Ishikawa (cell line): Measurements from ENCODE around the gene GZF1.

Experiments used
- CEBPB ChIP-seq: IDR thresholded peaks from 2 replicates; pipeline ENCODE4 v1.6.1; 2012
- CREB1 ChIP-seq: IDR thresholded peaks from 2 replicates; pipeline ENCODE4 v1.6.1; 2012; ENCODE audit warnings: low read depth
- EGR1 ChIP-seq: IDR thresholded peaks from 2 replicates; pipeline ENCODE4 v1.6.1; 2012
- EP300 ChIP-seq: IDR thresholded peaks from 2 replicates; pipeline ENCODE4 v1.6.1; 2012; ENCODE audit warnings: borderline replicate concordance
- FOXM1 ChIP-seq: IDR thresholded peaks from 2 replicates; pipeline ENCODE4 v1.6.1; 2012; ENCODE audit warnings: low read depth, borderline replicate concordance
- MAX ChIP-seq: IDR thresholded peaks from 2 replicates; pipeline ENCODE4 v1.6.1; 2012
- NFIC ChIP-seq: IDR thresholded peaks from 2 replicates; pipeline ENCODE4 v1.6.1; 2012
- RAD21 ChIP-seq: IDR thresholded peaks from 2 replicates; pipeline ENCODE4 v1.6.1; 2012; ENCODE audit warnings: low read depth
- REST ChIP-seq: IDR thresholded peaks from 2 replicates; pipeline ENCODE4 v1.6.1; 2012; ENCODE audit warnings: low read depth, mild to moderate bottlenecking
- TEAD4 ChIP-seq: IDR thresholded peaks from 2 replicates; pipeline ENCODE4 v1.6.1; 2012
- USF1 ChIP-seq: IDR thresholded peaks from 2 replicates; pipeline ENCODE4 v1.6.1; 2012
- YY1 ChIP-seq: IDR thresholded peaks from 2 replicates; pipeline ENCODE4 v1.6.1; 2012; ENCODE audit warnings: low read depth
- ZBTB7A ChIP-seq: IDR thresholded peaks from 2 replicates; pipeline ENCODE4 v1.6.1; 2012; ENCODE audit warnings: low read depth

GRCh38 chr20:23314699-23315098 is 47.3 kb upstream of the GZF1 start:
- TF ChIP-seq MAX (no peak), YY1 (no peak), EGR1 (no peak), EP300 (no peak), NFIC (no peak), REST (no peak), RAD21 (no peak), CREB1 (no peak), CEBPB (no peak), USF1 (no peak), ZBTB7A (no peak), FOXM1 (no peak), TEAD4 (no peak)
